Measurements from ENCODE around the gene B4GAT1. TPM values are rescaled to one million over a fixed set of nuclear protein-coding genes. Genes with fewer than 3 reads are reported as not detected.

B4GAT1 gene
- total and polyA plus RNA-seq, 10 of the 15 experiments (the other 5 are each of a cell fraction or from before 2014, with no cell fraction given) = 0.55 to 11.1 (median 4.3) TPM

DNA sequence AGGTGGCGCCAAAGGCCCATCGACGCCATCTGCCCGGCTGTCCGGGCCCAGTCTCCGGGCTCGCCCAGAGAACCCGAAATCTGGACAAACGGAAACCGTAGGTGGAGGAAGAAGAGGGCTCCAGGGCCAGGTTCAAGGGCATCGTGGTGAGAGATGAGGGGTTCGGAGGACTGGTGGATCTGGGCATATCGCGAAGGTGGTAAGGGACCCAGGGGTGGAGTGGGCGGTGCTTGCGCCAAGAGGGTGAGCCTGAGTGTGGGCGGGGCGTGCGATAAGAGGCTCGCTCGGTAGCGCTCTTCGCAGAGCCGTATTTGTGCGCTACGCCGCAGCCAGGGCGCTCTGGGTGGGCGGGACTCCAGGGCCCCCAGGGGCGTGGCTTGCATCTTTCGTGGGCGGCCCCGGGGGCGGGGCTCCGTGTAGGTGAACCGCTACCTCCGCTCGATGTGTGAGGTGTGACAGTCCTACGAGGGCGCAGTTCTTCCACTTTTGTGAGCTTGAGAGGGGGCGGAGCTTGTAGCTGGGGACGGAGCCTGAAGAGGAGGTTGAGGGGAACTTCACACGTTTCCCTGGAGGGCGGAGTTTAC, 35.4 kb downstream of the B4GAT1 start (continued):
- TF ChIP-seq SPI1 (IDR thresholded peaks at IDR 0.05; ENCODE audit: borderline replicate concordance, insufficient read depth, low read depth, low read length) (no peak), CREM (IDR thresholded peaks at IDR 0.05; ENCODE audit: low read depth) (0 out of 2 replicates have a peak, but pooled peaks have one; percentile 3), POLR2AphosphoS2 (IDR thresholded peaks at IDR 0.05; ENCODE audit: low read depth, low read length) (no peak), CHD2 (IDR thresholded peaks at IDR 0.05; ENCODE audit: borderline replicate concordance, low read depth, low read length) (no peak), RELA (IDR thresholded peaks at IDR 0.05; ENCODE audit: borderline replicate concordance, partially characterized antibody) (no peak), ASH2L (IDR thresholded peaks at IDR 0.05; ENCODE audit: borderline replicate concordance, low read depth) (no peak), YY1 (IDR thresholded peaks at IDR 0.05; ENCODE audit: low read depth, low read length) (peak; percentile 79), RAD21 (IDR thresholded peaks at IDR 0.05; ENCODE audit: insufficient read depth, low read depth, low read length) (peak; percentile 94), RBBP5 (conservative IDR thresholded peaks at IDR 0.05) (no peak), CTCF (IDR thresholded peaks at IDR 0.05 in 2 of 3, conservative IDR thresholded peaks at IDR 0.05 in 1 of 3; ENCODE audit: control insufficient read depth in 2 of 3, extremely low read depth in 1 of 3, insufficient read depth in 1 of 3, low read depth in 3 of 3, low read length in 3 of 3) (peak in 2 of 3 experiments; percentile 91 to 94; a peak in 4 of 6 replicates), MTA3 (IDR thresholded peaks at IDR 0.05; ENCODE audit: borderline replicate concordance, low read length) (no peak), TBL1XR1 (IDR thresholded peaks at IDR 0.05; ENCODE audit: low read depth, low read length) (no peak), PKNOX1 (IDR thresholded peaks at IDR 0.05) (no peak; the same call in 1 of the 2 replicates), SMARCA5 (IDR thresholded peaks at IDR 0.05) (peak; percentile 43), SMAD1 (IDR thresholded peaks at IDR 0.05; ENCODE audit: low read depth, partially characterized antibody) (no peak), NFIC (IDR thresholded peaks at IDR 0.05; ENCODE audit: low read depth, low read length) (no peak), CBX5 (IDR thresholded peaks at IDR 0.05; ENCODE audit: low read depth) (no peak), SRF (IDR thresholded peaks at IDR 0.05; ENCODE audit: low read depth in 2 of 2, low read length in 2 of 2) (no peak), TCF7 (IDR thresholded peaks at IDR 0.05; ENCODE audit: borderline replicate concordance) (no peak), RB1 (IDR thresholded peaks at IDR 0.05; ENCODE audit: borderline replicate concordance) (peak; percentile 87; the same call in 1 of the 2 replicates), HDAC6 (IDR thresholded peaks at IDR 0.05; ENCODE audit: unreplicated experiment) (no peak), ZNF207 (IDR thresholded peaks at IDR 0.05; ENCODE audit: borderline replicate concordance) (peak; percentile 94)
- TF ChIP-seq, protein P1, sequence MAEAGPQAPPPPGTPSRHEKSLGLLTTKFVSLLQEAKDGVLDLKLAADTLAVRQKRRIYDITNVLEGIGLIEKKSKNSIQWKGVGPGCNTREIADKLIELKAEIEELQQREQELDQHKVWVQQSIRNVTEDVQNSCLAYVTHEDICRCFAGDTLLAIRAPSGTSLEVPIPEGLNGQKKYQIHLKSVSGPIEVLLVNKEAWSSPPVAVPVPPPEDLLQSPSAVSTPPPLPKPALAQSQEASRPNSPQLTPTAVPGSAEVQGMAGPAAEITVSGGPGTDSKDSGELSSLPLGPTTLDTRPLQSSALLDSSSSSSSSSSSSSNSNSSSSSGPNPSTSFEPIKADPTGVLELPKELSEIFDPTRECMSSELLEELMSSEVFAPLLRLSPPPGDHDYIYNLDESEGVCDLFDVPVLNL (IDR thresholded peaks at IDR 0.05; ENCODE audit: low read depth, low read length) = no peak
- TF ChIP-seq, protein P2, sequence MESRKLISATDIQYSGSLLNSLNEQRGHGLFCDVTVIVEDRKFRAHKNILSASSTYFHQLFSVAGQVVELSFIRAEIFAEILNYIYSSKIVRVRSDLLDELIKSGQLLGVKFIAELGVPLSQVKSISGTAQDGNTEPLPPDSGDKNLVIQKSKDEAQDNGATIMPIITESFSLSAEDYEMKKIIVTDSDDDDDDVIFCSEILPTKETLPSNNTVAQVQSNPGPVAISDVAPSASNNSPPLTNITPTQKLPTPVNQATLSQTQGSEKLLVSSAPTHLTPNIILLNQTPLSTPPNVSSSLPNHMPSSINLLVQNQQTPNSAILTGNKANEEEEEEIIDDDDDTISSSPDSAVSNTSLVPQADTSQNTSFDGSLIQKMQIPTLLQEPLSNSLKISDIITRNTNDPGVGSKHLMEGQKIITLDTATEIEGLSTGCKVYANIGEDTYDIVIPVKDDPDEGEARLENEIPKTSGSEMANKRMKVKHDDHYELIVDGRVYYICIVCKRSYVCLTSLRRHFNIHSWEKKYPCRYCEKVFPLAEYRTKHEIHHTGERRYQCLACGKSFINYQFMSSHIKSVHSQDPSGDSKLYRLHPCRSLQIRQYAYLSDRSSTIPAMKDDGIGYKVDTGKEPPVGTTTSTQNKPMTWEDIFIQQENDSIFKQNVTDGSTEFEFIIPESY (IDR thresholded peaks at IDR 0.05) = no peak
- TF ChIP-seq, protein P3, sequence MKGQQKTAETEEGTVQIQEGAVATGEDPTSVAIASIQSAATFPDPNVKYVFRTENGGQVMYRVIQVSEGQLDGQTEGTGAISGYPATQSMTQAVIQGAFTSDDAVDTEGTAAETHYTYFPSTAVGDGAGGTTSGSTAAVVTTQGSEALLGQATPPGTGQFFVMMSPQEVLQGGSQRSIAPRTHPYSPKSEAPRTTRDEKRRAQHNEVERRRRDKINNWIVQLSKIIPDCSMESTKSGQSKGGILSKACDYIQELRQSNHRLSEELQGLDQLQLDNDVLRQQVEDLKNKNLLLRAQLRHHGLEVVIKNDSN (IDR thresholded peaks at IDR 0.05; ENCODE audit: borderline replicate concordance, extremely low read length, insufficient read depth, low read depth, low read length) = no peak
